ENCODE measurements around the gene TRIM60.
"Not testable (repeated sequence)": the region's sequence is repeated elsewhere in the genome, so short reads cannot be mapped to it uniquely, and the experiment has no call there.

Gene TRIM60

DNA sequence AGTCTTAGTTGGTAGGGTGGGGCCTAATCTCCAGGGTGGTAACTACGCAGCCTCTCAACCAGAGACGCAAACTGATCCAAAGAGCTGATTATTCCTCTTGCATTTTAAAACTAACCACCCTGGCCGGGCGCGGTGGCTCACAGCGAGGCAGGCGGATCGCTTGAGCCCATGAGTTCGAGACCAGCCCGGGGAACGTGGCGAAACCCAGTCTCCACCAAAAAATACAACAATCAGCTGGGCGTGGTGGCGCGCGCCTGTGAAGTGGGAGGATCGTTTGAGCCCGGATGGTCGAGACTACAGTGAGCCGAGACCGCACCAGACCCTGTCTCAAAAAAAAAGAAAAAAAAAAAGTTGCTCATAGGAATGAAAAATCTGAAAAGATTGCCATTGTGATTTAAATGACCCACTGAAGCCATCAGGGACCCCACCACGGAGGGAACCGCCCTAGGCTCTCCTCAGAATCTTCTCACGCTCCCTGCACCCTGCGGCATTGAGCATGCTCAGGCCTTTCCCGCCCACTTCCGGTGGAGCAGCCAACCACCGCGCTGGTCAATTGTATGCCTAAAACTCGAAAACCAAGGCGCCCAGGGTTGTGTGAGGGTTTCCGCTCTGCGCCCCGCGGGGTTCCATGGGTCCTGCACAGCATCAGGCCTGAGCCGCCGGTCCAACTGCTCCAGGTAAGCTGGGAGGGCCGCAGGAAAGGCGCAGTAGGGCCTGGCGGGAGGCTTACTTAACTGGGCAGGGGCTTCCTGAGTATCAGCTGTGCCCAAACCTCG is at the start of gene TRIM60:
TRIM60 (plus strand) TSS at position 564 of the 776 bp plus-strand sequence. CDS start 8,074 bp downstream, outside the sequence.
- Mint-ChIP-seq H3K27ac (no peak within 1 kb of the TSS), H3K4me3 (no peak within 1 kb of the TSS), H3K4me1 (ENCODE audit: low read depth) (no peaks in the 10 kb centered on the region), H3K36me3 (ENCODE audit: low read depth) (no peaks in the 10 kb centered on the region), H3K9me3 (no peaks in the 10 kb centered on the region), H3K27me3 (no peaks in the 10 kb centered on the region)

DNA sequence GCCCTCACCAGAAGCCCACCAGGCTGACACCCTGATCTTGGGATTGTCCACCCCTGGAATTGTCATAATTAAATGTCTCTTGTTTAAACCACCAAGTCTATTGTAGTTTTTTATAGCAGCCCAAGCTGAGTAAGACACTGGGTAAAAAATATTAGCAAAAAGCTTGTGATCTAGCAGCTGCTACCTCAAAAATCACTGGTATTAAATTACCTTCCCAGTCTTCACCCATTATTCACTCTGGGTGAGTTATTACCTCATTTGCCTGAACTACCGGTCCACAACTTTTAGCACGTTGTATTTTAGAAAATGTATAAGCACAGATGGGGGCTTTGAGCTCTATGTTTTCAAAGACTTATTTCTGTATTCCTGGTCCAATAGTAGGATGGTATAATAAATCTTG is 42.3 kb upstream of the TRIM60 start:
- H3K36me3 Mint-ChIP-seq (ENCODE audit: low read depth), result no peaks in the 10 kb centered on the region
- H3K9me3 Mint-ChIP-seq, result no peaks in the 10 kb centered on the region

DNA sequence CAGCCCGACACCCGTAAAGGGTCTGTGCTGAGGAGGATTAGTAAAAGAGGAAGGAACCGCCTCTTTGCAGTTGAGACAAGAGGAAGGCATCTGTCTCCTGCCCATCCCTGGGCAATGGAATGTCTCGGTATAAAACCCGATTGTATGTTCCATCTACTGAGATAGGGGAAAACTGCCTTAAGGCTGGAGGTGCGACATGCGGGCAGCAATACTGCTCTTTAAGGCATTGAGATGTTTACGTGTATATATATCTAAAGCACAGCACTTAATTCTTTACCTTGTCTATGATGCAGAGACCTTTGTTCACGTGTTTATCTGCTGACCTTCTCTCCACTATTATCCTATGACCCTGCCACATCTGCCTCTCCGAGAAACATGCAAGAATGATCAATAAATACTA is 41.0 kb upstream of the TRIM60 start:
- H3K4me3 Mint-ChIP-seq; H3K4me1 Mint-ChIP-seq (ENCODE audit: low read depth); H3K9me3 Mint-ChIP-seq; H3K36me3 Mint-ChIP-seq (ENCODE audit: low read depth); H3K27me3 Mint-ChIP-seq; H3K27ac Mint-ChIP-seq: not testable (repeated sequence)

More for the DNA sequence above, 42.3 kb upstream of the TRIM60 start:
- Mint-ChIP-seq H3K27ac (no peak overlapping the region), H3K4me1 (ENCODE audit: low read depth) (no peaks in the 10 kb centered on the region), H3K27me3 (peaks cover 6% of the 10 kb centered on the region), H3K4me3 (no peak overlapping the region)

DNA sequence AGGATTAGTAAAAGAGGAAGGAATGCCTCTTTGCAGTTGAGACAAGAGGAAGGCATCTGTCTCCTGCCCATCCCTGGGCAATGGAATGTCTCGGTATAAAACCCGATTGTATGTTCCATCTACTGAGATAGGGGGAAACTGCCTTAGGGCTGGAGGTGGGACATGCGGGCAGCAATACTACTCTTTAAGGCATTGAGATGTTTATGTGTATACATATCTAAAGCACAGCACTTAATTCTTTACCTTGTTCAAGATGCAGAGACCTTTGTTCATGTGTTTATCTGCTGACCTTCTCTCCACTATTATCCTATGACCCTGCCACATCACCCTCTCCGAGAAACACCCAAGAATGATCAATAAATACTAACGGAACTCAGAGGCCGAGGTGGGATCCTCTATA is 35.7 kb upstream of the TRIM60 start:
- not testable (repeated sequence) for H3K9me3 Mint-ChIP-seq; H3K27ac Mint-ChIP-seq; H3K36me3 Mint-ChIP-seq (ENCODE audit: low read depth); H3K4me1 Mint-ChIP-seq (ENCODE audit: low read depth); H3K4me3 Mint-ChIP-seq
- H3K27me3 Mint-ChIP-seq, result peaks cover 28% of the 10 kb centered on the region

DNA sequence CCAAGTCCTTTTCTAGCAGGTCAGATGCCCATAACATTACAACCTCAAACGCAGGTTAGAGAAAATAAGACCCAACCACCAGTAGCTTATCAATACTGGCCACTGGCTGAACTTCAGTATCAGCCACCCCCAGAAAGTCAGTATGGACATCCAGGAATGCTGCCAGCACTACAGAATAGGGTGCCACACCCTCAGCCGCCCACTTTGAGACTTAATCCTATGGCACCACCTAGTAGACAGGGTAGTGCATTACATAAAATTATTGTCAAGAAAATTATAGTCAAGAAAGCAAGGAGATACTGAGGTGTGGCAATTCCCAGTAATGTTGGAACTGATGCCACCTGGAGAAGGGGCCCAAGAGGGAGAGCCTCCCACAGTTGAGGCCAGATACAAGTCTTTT is 34.5 kb upstream of the TRIM60 start:
- Mint-ChIP-seq H3K36me3 (ENCODE audit: low read depth) (no peaks in the 10 kb centered on the region), H3K27ac (no peak overlapping the region), H3K27me3 (peaks cover 32% of the 10 kb centered on the region), H3K4me1 (ENCODE audit: low read depth) (no peaks in the 10 kb centered on the region), H3K9me3 (no peaks in the 10 kb centered on the region), H3K4me3 (no peak overlapping the region)

DNA sequence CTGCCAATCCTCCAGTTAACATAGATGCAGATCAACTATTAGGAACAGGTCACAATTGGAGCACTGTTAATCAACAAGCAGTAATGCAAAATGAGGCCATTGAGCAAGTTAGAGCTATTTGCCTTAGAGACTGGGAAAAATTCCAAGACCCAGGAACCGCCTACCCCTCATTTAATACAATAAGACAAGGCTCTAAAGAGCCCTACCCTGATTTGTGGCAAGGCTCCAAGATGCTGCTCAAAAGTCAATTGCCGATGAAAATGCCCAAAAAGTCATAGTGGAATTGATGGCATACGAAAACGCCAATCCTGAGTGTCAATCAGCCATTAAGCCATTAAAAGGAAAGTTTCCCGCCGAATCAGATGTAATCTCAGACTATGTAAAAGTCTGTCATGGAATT is 33.9 kb upstream of the TRIM60 start:
- Mint-ChIP-seq H3K4me1 (ENCODE audit: low read depth) (no peaks in the 10 kb centered on the region), H3K27me3 (peaks cover 32% of the 10 kb centered on the region), H3K9me3 (no peaks in the 10 kb centered on the region), H3K27ac (no peak overlapping the region), H3K36me3 (ENCODE audit: low read depth) (no peaks in the 10 kb centered on the region), H3K4me3 (no peak overlapping the region)

DNA sequence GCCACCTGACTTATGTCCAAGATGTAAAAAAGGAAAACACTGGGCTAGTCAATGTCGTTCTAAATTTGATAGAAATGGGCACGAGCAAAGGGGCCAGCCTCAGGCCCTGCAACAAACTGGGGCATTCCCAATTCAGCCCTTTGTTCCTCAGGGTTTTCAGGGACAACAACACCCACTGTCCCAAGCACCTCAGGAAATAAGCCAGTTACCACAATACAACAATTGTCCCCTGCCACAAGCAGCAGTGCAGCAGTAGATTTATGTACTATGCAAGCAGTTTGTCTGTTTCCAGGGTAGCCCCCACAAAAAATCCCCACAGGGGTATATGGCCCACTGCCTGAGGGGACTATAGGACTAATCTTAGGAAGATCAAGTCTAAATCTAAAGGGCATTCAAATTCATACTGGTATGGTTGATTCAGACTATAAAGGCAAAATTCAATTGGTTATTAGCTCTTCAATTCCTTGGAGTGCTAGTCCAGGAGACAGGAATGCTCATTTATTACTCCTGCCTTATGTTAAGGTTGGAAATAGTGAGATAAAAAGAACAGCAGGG is 33.2 kb upstream of the TRIM60 start:
- H3K36me3 Mint-ChIP-seq (ENCODE audit: low read depth); H3K9me3 Mint-ChIP-seq; H3K4me3 Mint-ChIP-seq; H3K27ac Mint-ChIP-seq; H3K4me1 Mint-ChIP-seq (ENCODE audit: low read depth): not testable (repeated sequence)
- H3K27me3 Mint-ChIP-seq, result peaks cover 32% of the 10 kb centered on the region

DNA sequence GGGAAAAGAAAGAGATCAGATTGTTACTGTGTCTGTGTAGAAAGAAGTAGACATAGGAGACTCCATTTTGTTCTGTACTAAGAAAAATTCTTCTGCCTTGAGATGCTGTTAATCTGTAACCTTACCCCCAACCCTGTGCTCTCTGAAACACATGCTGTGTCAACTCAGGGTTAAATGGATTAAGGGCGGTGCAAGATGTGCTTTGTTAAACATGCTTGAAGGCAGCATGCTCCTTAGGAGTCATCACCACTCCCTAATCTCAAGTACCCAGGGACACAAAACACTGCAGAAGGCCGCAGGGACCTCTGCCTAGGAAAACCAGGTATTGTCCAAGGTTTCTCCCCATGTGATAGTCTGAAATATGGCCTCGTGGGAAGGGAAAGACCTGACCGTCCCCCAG is 29.8 kb upstream of the TRIM60 start:
- not testable (repeated sequence) for H3K4me1 Mint-ChIP-seq (ENCODE audit: low read depth); H3K4me3 Mint-ChIP-seq; H3K27ac Mint-ChIP-seq; H3K9me3 Mint-ChIP-seq; H3K36me3 Mint-ChIP-seq (ENCODE audit: low read depth)
- peaks cover 23% of the 10 kb centered on the region for H3K27me3 Mint-ChIP-seq

DNA sequence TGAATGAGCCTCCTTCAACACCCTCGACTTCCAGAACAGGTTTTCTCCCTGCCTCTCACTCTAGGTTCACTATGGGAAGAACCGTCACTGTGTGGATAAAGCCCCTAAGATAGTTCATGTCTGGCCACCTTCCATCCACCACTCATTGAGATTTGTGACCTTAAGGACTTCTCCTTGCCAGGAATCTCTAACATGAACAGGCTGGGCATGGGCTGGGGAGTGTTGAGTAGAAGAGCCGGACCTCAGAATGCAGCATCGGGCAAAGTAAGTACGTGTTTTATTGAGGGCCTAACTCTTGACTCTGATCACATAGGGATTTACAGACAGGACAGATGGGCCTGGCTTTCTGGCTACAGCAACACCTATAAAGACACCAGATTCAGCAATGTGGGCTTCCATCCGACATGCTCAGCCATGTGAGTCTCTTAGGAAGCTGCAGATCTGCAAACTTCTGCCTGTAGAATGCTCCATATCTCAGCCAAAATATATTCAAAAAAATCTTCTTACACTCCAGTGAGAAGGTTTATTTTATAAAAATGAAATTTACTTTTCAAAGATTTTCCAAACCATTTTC is 26.4 kb upstream of the TRIM60 start:
- Mint-ChIP-seq H3K4me3 (no peak overlapping the region), H3K27ac (no peak overlapping the region), H3K36me3 (ENCODE audit: low read depth) (no peaks in the 10 kb centered on the region), H3K27me3 (peaks cover 16% of the 10 kb centered on the region), H3K9me3 (no peaks in the 10 kb centered on the region), H3K4me1 (ENCODE audit: low read depth) (peaks cover 12% of the 10 kb centered on the region)

DNA sequence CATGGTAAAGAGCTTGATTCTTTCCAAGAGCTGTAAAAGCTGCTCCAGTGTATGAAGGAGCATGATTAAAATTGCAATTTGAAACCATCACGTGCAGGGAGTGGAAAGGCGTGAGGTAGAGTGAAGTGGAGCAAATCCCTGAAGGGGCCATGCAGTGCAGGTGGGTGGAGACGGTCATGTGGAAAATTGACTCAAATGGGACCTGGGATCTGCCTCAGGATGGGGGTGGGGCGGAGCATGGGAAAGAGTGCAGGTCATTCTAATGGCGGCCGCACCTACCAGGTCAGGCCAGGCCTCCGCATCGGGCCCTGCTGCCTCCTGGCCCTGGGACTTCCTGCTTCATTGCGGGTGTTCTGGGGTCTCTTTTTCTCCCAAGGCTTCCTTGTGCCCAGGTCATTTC is 25.3 kb upstream of the TRIM60 start:
- H3K4me1 Mint-ChIP-seq (ENCODE audit: low read depth), result peaks cover 12% of the 10 kb centered on the region
- H3K9me3 Mint-ChIP-seq, result no peaks in the 10 kb centered on the region
- H3K4me3 Mint-ChIP-seq, result no peak overlapping the region
- H3K27me3 Mint-ChIP-seq, result peaks cover 13% of the 10 kb centered on the region
- H3K27ac Mint-ChIP-seq, result no peak overlapping the region
- no peaks in the 10 kb centered on the region for H3K36me3 Mint-ChIP-seq (ENCODE audit: low read depth)

DNA sequence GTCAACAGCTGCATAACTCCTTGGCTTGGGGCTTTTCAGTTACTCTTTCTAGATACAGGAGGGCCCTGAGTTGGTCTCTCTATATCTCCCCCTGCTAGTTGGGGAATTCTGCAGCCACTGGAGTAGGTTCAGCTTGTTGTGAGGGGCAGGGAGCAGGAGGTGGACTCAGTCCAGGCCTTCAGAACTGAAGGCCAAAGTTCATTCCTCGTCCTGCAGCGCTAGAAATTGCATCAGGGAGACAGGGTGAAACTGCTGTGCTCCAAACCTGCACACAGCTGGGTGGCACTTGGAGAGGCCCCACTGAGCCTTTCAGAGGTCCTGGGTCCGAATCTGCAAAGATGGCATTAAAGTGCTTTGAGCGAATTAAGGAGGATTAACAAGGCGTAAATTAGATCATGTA is 24.9 kb upstream of the TRIM60 start:
- Mint-ChIP-seq H3K27ac (no peak overlapping the region), H3K4me3 (no peak overlapping the region), H3K4me1 (ENCODE audit: low read depth) (peaks cover 12% of the 10 kb centered on the region), H3K9me3 (no peaks in the 10 kb centered on the region), H3K36me3 (ENCODE audit: low read depth) (no peaks in the 10 kb centered on the region), H3K27me3 (peaks cover 9% of the 10 kb centered on the region)

DNA sequence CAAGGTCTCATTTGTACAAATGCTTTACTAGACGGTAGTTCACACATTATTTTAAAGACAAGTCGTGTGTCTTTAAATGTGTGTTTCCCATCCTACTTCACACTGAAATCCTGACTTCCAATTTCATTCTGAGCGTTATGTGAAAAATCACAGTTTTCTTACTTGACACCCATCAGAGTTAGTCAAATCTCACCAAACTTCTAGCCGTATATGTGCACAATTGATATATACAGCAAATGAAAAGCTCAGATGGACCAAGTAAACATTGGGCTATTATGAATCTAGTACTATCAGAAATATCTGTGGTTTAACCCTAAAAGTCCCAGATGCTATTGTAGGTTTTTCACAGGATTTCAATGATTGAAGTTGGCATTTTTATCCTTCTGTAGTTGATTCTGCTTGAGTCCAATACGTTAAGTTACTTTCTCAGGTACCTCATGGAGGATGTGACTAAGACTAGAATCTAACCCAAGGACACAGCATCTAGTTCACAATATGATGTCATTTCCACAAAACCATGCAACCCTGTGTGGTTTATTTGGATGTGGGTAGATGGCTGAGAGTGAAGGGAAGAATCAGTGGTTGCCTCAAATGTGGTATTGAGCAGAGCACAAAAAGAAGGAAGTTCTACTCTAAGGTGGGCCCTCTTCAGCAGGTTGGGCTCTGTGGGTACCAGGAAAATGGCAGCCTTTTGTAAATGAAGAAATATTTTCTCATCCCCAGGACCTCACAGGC is 22.1 kb upstream of the TRIM60 start:
- Mint-ChIP-seq H3K27ac (no peak overlapping the region), H3K4me3 (no peak overlapping the region), H3K9me3 (no peaks in the 10 kb centered on the region), H3K27me3 (peaks cover 9% of the 10 kb centered on the region), H3K4me1 (ENCODE audit: low read depth) (peaks cover 12% of the 10 kb centered on the region), H3K36me3 (ENCODE audit: low read depth) (no peaks in the 10 kb centered on the region)

DNA sequence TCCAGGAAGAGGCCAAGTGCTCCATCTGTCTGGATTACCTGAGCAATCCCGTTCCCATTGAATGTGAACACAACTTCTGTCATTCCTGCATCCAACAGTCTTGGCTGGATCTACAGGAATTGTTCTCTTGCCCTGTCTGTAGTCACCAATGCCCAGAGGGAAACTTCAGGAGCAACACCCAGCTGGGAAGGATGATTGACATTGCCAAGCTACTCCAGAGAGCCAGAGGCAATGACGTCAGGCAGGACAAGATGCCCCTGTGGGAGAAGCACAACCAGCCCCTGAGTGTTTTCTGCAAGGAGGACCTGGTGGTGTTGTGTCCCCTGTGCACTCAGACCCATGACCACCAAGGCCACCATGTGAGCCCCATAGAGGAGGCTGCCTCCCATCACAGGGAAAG is 21.3 kb upstream of the TRIM60 start:
- no peak overlapping the region for H3K4me3 Mint-ChIP-seq
- H3K4me1 Mint-ChIP-seq (ENCODE audit: low read depth), result peaks cover 12% of the 10 kb centered on the region
- no peaks in the 10 kb centered on the region for H3K36me3 Mint-ChIP-seq (ENCODE audit: low read depth)
- H3K9me3 Mint-ChIP-seq, result no peaks in the 10 kb centered on the region
- H3K27me3 Mint-ChIP-seq, result peaks cover 14% of the 10 kb centered on the region
- no peak overlapping the region for H3K27ac Mint-ChIP-seq

DNA sequence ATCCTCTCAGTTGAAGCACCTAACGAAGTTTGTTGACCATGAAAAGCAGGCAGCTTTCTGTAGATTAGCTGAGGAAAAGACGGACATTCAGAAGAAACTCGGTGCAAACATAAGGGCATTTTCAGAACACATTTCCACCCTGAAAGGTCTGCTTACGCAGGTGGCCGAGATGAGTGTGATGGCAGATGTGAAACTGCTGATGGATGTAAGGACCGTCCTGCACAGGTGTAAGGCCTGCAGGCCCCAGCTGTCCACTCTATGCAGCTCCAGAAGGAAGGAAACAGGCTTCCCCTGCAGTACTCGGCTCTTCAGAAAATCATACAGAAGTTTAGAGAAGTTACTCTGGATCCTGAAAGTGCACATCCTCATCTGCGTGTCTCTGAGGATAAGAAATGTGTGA is 20.8 kb upstream of the TRIM60 start:
- H3K27ac Mint-ChIP-seq, result no peak overlapping the region
- H3K4me3 Mint-ChIP-seq, result no peak overlapping the region
- H3K4me1 Mint-ChIP-seq (ENCODE audit: low read depth), result peaks cover 12% of the 10 kb centered on the region
- H3K9me3 Mint-ChIP-seq, result no peaks in the 10 kb centered on the region
- no peaks in the 10 kb centered on the region for H3K36me3 Mint-ChIP-seq (ENCODE audit: low read depth)
- H3K27me3 Mint-ChIP-seq, result peaks cover 14% of the 10 kb centered on the region

DNA sequence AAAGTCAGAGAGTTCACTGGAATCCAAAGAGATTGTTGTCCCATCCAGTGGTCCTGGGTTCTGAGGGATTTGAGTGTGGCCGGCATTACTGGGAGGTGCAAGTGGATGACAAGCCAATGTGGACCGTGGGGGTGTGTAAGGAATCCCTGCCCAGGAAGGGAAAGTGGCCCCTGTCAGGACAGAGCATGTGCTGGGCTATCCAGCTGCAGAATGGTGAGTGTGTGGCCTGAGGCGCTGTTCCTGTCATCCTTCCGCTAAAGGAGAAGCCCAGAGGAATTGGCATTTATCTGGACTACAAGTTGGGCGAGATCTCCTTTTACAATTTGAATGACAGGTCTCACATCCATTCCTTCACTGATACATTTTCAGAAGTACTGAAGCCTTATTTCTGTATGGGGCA is 20.4 kb upstream of the TRIM60 start:
- no peaks in the 10 kb centered on the region for H3K36me3 Mint-ChIP-seq (ENCODE audit: low read depth)
- H3K27ac Mint-ChIP-seq, result no peak overlapping the region
- H3K4me3 Mint-ChIP-seq, result no peak overlapping the region
- peaks cover 14% of the 10 kb centered on the region for H3K27me3 Mint-ChIP-seq
- peaks cover 12% of the 10 kb centered on the region for H3K4me1 Mint-ChIP-seq (ENCODE audit: low read depth)
- H3K9me3 Mint-ChIP-seq, result no peaks in the 10 kb centered on the region
